Measurements from ENCODE around the gene SLC35F1. TPM values are rescaled to one million over a fixed set of nuclear protein-coding genes. Genes with fewer than 3 reads are reported as not detected.
"Not testable (repeated sequence)": the region's sequence is repeated elsewhere in the genome, so short reads cannot be mapped to it uniquely, and the experiment has no call there.

The SLC35F1 gene
- total RNA-seq, 2 donors from 2014 or later = 1.2 to 3.6 TPM

GRCh38 chr6:117974914-117975627 is 68.0 kb downstream of the SLC35F1 start:
- intact Hi-C loops (cut with DNase I) = loop anchor here in 1 of 2 donors (5.0 kb wide), 1 partner anchor 287 kb away; no protein-coding TSS in a partner anchor
- no peak for DNase-seq (ENCODE audit: low spot score)

- DNase-seq (ENCODE audit: low spot score) = no peak
- intact Hi-C loops (cut with DNase I) = loop anchor here in 1 of 2 donors (5.0 kb wide), 1 partner anchor 286 kb away; no protein-coding TSS in a partner anchor
Observed at GRCh38 chr6:117976030-117976651, 69.1 kb downstream of the SLC35F1 start.

GRCh38 chr6:117985916-117986315 is 78.9 kb downstream of the SLC35F1 start:
- no peak for DNase-seq (ENCODE audit: low spot score)
- intact Hi-C loops (cut with DNase I) = no loop called here

- intact Hi-C loops (cut with DNase I) = no loop called here
- DNase-seq (ENCODE audit: low spot score) = no peak
Observed at GRCh38 chr6:117986396-117986795, 79.3 kb downstream of the SLC35F1 start.

GRCh38 chr6:117989086-117989485 is 82.0 kb downstream of the SLC35F1 start:
- intact Hi-C loops (cut with DNase I) = no loop called here
- no peak for DNase-seq (ENCODE audit: low spot score)

GRCh38 chr6:117990151-117990550 is 83.1 kb downstream of the SLC35F1 start:
- no peak for DNase-seq (ENCODE audit: low spot score)
- intact Hi-C loops (cut with DNase I) = no loop called here

- DNase-seq (ENCODE audit: low spot score) = no peak
- intact Hi-C loops (cut with DNase I) = no loop called here
Observed at GRCh38 chr6:117992856-117993255, 85.8 kb downstream of the SLC35F1 start.

- intact Hi-C loops (cut with DNase I) = no loop called here
- DNase-seq (ENCODE audit: low spot score) = no peak
Observed at GRCh38 chr6:118012944-118013343, 105.9 kb downstream of the SLC35F1 start.

GRCh38 chr6:118016532-118016931 is 109.5 kb downstream of the SLC35F1 start:
- no peak for DNase-seq (ENCODE audit: low spot score)
- intact Hi-C loops (cut with DNase I) = no loop called here

- intact Hi-C loops (cut with DNase I) = no loop called here
- DNase-seq (ENCODE audit: low spot score) = no peak
Observed at GRCh38 chr6:118017301-118017848, 110.3 kb downstream of the SLC35F1 start.

GRCh38 chr6:118023771-118024170 is 116.7 kb downstream of the SLC35F1 start:
- intact Hi-C loops (cut with DNase I) = no loop called here
- no peak for DNase-seq (ENCODE audit: low spot score)

GRCh38 chr6:118029967-118030366 is 122.9 kb downstream of the SLC35F1 start:
- DNase-seq (ENCODE audit: low spot score) = no peak
- intact Hi-C loops (cut with DNase I) = no loop called here

GRCh38 chr6:118037479-118037878 is 130.4 kb downstream of the SLC35F1 start:
- intact Hi-C loops (cut with DNase I); DNase-seq (ENCODE audit: low spot score): not testable (repeated sequence)

- intact Hi-C loops (cut with DNase I) = no loop called here
- no peak for DNase-seq (ENCODE audit: low spot score)
Observed at GRCh38 chr6:118042855-118043254, 135.8 kb downstream of the SLC35F1 start.

GRCh38 chr6:118044275-118044674 is 137.2 kb downstream of the SLC35F1 start:
- intact Hi-C loops (cut with DNase I) = no loop called here
- no peak for DNase-seq (ENCODE audit: low spot score)

GRCh38 chr6:118054082-118054481 is 147.0 kb downstream of the SLC35F1 start:
- DNase-seq (ENCODE audit: low spot score) = no peak
- intact Hi-C loops (cut with DNase I) = no loop called here

- DNase-seq (ENCODE audit: low spot score) = no peak
- intact Hi-C loops (cut with DNase I) = no loop called here
Observed at GRCh38 chr6:118061666-118062065, 154.6 kb downstream of the SLC35F1 start.

GRCh38 chr6:118080547-118080946 is 173.5 kb downstream of the SLC35F1 start:
- intact Hi-C loops (cut with DNase I) = no loop called here
- DNase-seq (ENCODE audit: low spot score) = no peak

GRCh38 chr6:118083711-118084110 is 176.6 kb downstream of the SLC35F1 start:
- intact Hi-C loops (cut with DNase I) = loop anchor here in 1 of 2 donors (1.0 kb wide), 1 partner anchor 23 kb away; no protein-coding TSS in a partner anchor
- no peak for DNase-seq (ENCODE audit: low spot score)

GRCh38 chr6:118085665-118086064 is 178.6 kb downstream of the SLC35F1 start:
- intact Hi-C loops (cut with DNase I) = no loop called here
- no peak for DNase-seq (ENCODE audit: low spot score)

GRCh38 chr6:118086159-118086558 is 179.1 kb downstream of the SLC35F1 start:
- intact Hi-C loops (cut with DNase I) = no loop called here
- no peak for DNase-seq (ENCODE audit: low spot score)

Data from posterior vena cava (tissue), 2 donors.